Tibial artery (tissue), 4 donors: ENCODE measurements around the gene POLG2.

Experiments
- DNase-seq, 2 donors: peaks; one replicate each; pipeline ENCODE4 v3.0.0-alpha.2; 2019
- H3K27ac ChIP-seq, 2 donors: fragments of 200-600 bp; sonication (generic) in 1 of 2; 1 replicate in 1 of 2; 2 replicates in 1 of 2; pipeline ENCODE4 v1.5.1; 2018 to 2019; ENCODE audit warnings: mild to moderate bottlenecking in 1 of 2
- H3K27me3 ChIP-seq, 2 donors: fragments of 200-600 bp; sonication (generic) in 1 of 2; one replicate each; pipeline versions ENCODE4 v1.5.1 to v1.6.0; 2016 to 2019
- H3K36me3 ChIP-seq, 3 donors: fragments of 200-600 bp; sonication (generic) in 2 of 3; one replicate each; pipeline ENCODE4 v1.5.1; 2016 to 2019; ENCODE audit warnings: mild to moderate bottlenecking in 2 of 3
- H3K4me1 ChIP-seq, 4 donors: fragments of 200-600 bp; sonication (generic) in 2 of 4; 1 replicate in 3 of 4; 2 replicates in 1 of 4; pipeline ENCODE4 v1.5.1; 2016 to 2019
- H3K4me3 ChIP-seq, 2 donors: fragments of 200-600 bp; sonication (generic) in 1 of 2; 1 replicate in 1 of 2; 2 replicates in 1 of 2; pipeline ENCODE4 v1.5.1; 2018 to 2019; ENCODE audit warnings: mild to moderate bottlenecking in 2 of 2
- H3K9me3 ChIP-seq, 3 donors: fragments of 200-600 bp; sonication (generic) in 1 of 3; one replicate each; pipeline ENCODE4 v1.5.1; 2016 to 2019
- CTCF ChIP-seq, 2 experiments: fragments of 200-600 bp in 1 of 2; fragments of 450-650 bp in 1 of 2; IDR thresholded peaks; one replicate each; pipeline ENCODE4 v1.5.1; 2017 to 2019; ENCODE audit warnings: antibody characterized with exemption in 2 of 2, mild to moderate bottlenecking in 1 of 2, moderate library complexity in 1 of 2
- intact Hi-C: fragments of 100-400 bp; cut with DNase I; formaldehyde crosslinking; loops from one replicate; pipeline ENCODE4 v1.15.0; 2023; ENCODE audit warnings: low total_unique reads

The POLG2 gene

GRCh38 chr17:64457156-64457555, 39.7 kb downstream of the POLG2 start:
- Histone ChIP-seq H3K27me3 (no peaks in the 10 kb centered on the region), H3K9me3 (no peaks in the 10 kb centered on the region), H3K4me1 (no peaks in the 10 kb centered on the region), H3K4me3 (no peak overlapping the region), H3K36me3 (no peaks in the 10 kb centered on the region), H3K27ac (no peak overlapping the region)
- intact Hi-C loops, result no loop called here
- TF ChIP-seq CTCF (IDR thresholded peaks at IDR 0.05), result no peak
- DNase-seq, result no peak

GRCh38 chr17:64455993-64456885, 40.6 kb downstream of the POLG2 start:
- no peak for TF ChIP-seq CTCF (IDR thresholded peaks at IDR 0.05)
- Histone ChIP-seq H3K4me1 (no peaks in the 10 kb centered on the region), H3K9me3 (no peaks in the 10 kb centered on the region), H3K4me3 (no peak overlapping the region), H3K36me3 (no peaks in the 10 kb centered on the region), H3K27me3 (no peaks in the 10 kb centered on the region), H3K27ac (no peak overlapping the region)
- intact Hi-C loops, result no loop called here
- no peak for DNase-seq

- H3K27ac ChIP-seq, result no peak overlapping the region
- no peak for TF ChIP-seq CTCF (IDR thresholded peaks at IDR 0.05)
- no peaks in the 10 kb centered on the region for H3K9me3 ChIP-seq
- H3K4me1 ChIP-seq, result no peaks in the 10 kb centered on the region
- no peak for DNase-seq
- H3K36me3 ChIP-seq, result no peaks in the 10 kb centered on the region
- no peak overlapping the region for H3K4me3 ChIP-seq
- intact Hi-C loops, result no loop called here
- no peaks in the 10 kb centered on the region for H3K27me3 ChIP-seq
Measured at GRCh38 chr17:64449545-64449944, 47.3 kb downstream of the POLG2 start.

- H3K36me3 ChIP-seq, result no peaks in the 10 kb centered on the region
- no peak for TF ChIP-seq CTCF (IDR thresholded peaks at IDR 0.05)
- peak; percentile 48 to 66 for DNase-seq
- H3K4me3 ChIP-seq, result no peak within 1 kb of the TSS
- no peaks in the 10 kb centered on the region for H3K4me1 ChIP-seq
- intact Hi-C loops, result no loop called here
- no peak within 1 kb of the TSS for H3K27ac ChIP-seq
- H3K9me3 ChIP-seq, result no peaks in the 10 kb centered on the region
- H3K27me3 ChIP-seq, result no peaks in the 10 kb centered on the region
Measured at GRCh38 chr17:64448665-64449512, 48.0 kb downstream of the POLG2 start, which contains the start of gene MILR1. Gene MILR1, plus strand, starts transcription at chr17:64449115. Its CDS starts 54 bp downstream, at chr17:64449169.

- no peaks in the 10 kb centered on the region for H3K9me3 ChIP-seq
- H3K36me3 ChIP-seq, result no peaks in the 10 kb centered on the region
- DNase-seq, result no peak
- no peak overlapping the region for H3K4me3 ChIP-seq
- no peaks in the 10 kb centered on the region for H3K4me1 ChIP-seq
- intact Hi-C loops, result no loop called here
- TF ChIP-seq CTCF (IDR thresholded peaks at IDR 0.05), result no peak
- H3K27ac ChIP-seq, result no peak overlapping the region
- H3K27me3 ChIP-seq, result no peaks in the 10 kb centered on the region
Measured at GRCh38 chr17:64447526-64447925, 49.3 kb downstream of the POLG2 start.
